Renal cortical epithelial cell (primary cell): Measurements from ENCODE around the gene RFESD. TPM values are rescaled to one million over a fixed set of nuclear protein-coding genes. Genes with fewer than 3 reads are reported as not detected.

Experiments
- total RNA-seq: library from RNA; depleted of rRNA; stranded (reverse); fragments of >200 nt; gene quantifications from 2 replicates; pipeline ENCODE4 v1.2.3, GENCODE V29; 2014

Gene RFESD
- total RNA-seq, 1 donor from 2014 or later = 1.2 TPM

Other genes starting within 250 kb of the RFESD start
- gene SKIC3, start 91.8 kb upstream of the RFESD start, total RNA-seq = 99.8 and 118 TPM in 2 replicates
- gene ARSK, start 91.7 kb upstream of the RFESD start, total RNA-seq = 9.0 and 11.7 TPM in 2 replicates
- gene GPR150, start 26.7 kb upstream of the RFESD start, total RNA-seq = 0.69 TPM in 1 of 2 replicates, not detected in the other
- 0.20 TPM in 1 of 2 replicates, not detected in the other for gene SPATA9, start 36.2 kb downstream of the RFESD start, total RNA-seq
- 97.9 and 183 TPM in 2 replicates for gene RHOBTB3, start 84.6 kb downstream of the RFESD start, total RNA-seq
- gene GLRX, start 175.9 kb downstream of the RFESD start, total RNA-seq = 43.6 and 74.3 TPM in 2 replicates